Stimulated activated naive CD8-positive, alpha-beta T cell treated with anti-CD3 and anti-CD28 coated beads, Interleukin-15, Interleukin-2, amounts not matched to agents 100 ng/mL and 50 ng/mL, for 24 hours (primary cell): ENCODE measurements around the gene FER.
"Not testable (repeated sequence)": the region's sequence is repeated elsewhere in the genome, so short reads cannot be mapped to it uniquely, and the experiment has no call there.

ENCODE experiments used
- H3K27ac Mint-ChIP-seq: one replicate; pipeline ENCODE4 v1.8.0; 2021; ENCODE audit warnings: mild to moderate bottlenecking, mixed read lengths
- H3K27me3 Mint-ChIP-seq: one replicate; pipeline ENCODE4 v1.8.0; 2021; ENCODE audit warnings: mixed read lengths
- H3K36me3 Mint-ChIP-seq: one replicate; pipeline ENCODE4 v1.8.0; 2021; ENCODE audit warnings: low read depth, mixed read lengths
- H3K4me1 Mint-ChIP-seq: one replicate; pipeline ENCODE4 v1.8.0; 2021; ENCODE audit warnings: low read depth, mixed read lengths
- H3K4me3 Mint-ChIP-seq: one replicate; pipeline ENCODE4 v1.8.0; 2021; ENCODE audit warnings: mild to moderate bottlenecking, mixed read lengths
- H3K9me3 Mint-ChIP-seq: one replicate; pipeline ENCODE4 v1.8.0; 2021; ENCODE audit warnings: mixed read lengths

FER gene

DNA sequence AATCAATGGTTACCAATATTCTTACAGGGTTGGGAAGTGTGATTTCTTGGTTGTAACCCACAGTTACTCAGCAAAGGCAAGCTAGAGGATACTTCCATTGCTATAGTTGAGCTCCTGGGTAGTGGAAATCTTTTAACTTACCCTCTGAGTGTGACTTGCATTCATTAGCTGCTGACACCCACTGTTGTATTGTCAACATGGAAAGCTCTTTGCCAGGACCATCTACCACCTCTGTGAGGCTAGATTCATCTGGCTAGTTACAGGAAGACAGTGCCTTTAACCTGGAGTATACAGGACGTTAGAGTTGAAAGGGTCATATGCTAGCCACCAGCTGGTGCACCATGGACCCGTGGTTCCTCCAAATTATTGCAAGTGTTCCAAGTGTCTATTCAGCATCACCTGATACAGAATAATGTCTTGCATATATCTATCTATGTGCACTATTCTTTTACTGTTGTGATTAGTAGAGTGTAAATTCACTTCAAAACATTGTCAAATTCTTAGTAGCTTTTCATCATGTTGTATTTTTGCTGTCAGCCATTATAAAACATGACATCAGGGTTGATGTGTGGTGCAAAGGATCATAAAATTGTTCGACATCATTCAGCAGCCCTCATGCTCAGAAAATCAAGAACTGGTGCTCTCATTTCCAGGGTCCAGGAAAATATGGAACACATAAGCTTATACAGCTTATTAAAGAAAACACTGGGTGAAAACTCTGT lies 423.1 kb downstream of the FER start:
- Mint-ChIP-seq H3K36me3 (peaks cover 6% of the 10 kb centered on the region), H3K27ac (no peak overlapping the region), H3K9me3 (no peaks in the 10 kb centered on the region), H3K4me1 (no peaks in the 10 kb centered on the region), H3K4me3 (no peak overlapping the region), H3K27me3 (no peaks in the 10 kb centered on the region)

DNA sequence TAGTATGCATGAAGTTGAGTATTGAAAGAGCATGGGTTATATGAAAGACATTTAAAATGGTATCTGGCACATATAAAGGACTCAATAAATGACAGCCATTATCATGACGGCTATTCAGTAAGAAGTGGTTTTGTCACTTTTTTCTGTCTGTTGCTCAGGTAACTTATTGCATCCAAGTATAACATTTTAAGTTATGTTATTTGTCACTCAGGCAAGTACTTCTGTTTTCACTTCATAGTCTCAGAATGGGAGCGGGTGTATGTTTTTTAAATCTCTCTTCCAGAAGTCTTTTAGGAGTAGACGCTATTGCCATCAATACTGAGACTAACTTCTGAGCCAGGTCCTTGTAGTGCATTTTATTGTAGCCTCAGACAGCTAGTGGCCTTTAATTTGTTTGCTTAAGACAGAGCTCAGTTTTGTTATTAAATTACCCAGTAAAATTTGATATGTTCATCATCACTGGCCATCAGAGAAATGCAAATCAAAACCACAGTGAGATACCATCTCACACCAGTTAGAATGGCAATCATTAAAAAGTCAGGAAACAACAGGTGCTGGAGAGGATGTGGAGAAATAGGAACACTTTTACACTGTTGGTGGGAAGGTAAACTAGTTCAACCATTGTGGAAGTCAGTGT lies 423.9 kb downstream of the FER start:
- not testable (repeated sequence) for H3K27ac Mint-ChIP-seq, H3K9me3 Mint-ChIP-seq, H3K4me1 Mint-ChIP-seq, H3K4me3 Mint-ChIP-seq, H3K27me3 Mint-ChIP-seq, H3K36me3 Mint-ChIP-seq

DNA sequence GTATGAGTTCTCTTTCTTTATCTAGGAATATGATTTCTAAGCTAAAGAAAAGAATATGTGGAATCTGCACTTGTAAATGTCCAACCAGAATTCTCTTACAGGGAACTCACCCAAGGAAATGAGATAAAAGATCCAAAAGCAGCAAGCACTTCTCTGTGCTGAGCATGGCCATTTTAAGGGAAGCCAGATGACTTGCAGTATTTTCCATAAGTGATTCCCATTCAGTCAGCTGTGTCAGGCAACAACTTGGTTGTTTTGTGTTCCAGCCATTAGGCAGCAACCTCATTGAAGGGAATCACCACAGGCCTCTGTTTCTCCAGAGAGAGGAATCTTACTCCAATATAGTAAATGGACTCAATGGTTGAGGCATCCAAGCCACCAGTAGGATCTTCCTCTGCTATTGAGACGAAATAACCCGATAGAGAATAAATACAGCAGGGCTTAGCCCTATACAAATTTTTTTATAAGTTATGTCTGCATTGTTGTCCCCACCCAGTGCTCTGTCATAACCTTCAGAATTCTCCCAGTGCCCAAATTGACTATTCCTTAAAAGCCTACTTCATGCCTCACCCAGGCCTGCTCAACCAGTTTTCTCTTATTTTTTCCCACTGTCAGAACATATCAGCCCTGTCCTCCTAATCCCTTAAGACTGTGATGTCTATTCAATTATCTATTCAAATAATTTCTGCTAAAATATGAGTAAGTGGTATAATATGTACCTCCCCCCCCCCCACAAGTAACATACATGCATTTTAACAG lies 425.5 kb downstream of the FER start:
- Mint-ChIP-seq H3K4me1 (no peaks in the 10 kb centered on the region), H3K27me3 (no peaks in the 10 kb centered on the region), H3K4me3 (no peak overlapping the region)

DNA sequence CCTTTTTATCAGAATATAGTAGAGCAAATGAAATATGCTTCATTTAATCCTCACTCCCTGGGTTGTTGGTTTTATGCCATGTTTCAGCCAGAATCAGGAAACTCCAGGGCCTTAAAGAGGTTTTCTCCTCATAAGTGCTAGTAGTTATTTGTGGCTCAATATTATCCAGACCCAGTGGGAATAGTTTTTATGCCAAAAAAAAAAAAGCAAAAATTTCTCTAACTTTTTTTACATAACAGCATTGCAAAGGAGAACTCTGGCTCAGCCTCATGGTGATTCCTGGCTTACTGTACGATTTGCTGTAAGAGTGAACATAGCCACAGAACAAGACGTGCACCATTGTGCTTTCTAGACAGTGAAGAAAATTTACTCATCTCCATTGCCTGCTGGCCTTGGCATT lies 429.5 kb downstream of the FER start:
- Mint-ChIP-seq H3K4me1 (no peaks in the 10 kb centered on the region), H3K4me3 (no peak overlapping the region), H3K36me3 (peaks cover 4% of the 10 kb centered on the region), H3K27me3 (no peaks in the 10 kb centered on the region), H3K9me3 (no peaks in the 10 kb centered on the region), H3K27ac (no peak overlapping the region)

More for the DNA sequence above, 425.5 kb downstream of the FER start:
- Mint-ChIP-seq H3K9me3 (no peaks in the 10 kb centered on the region), H3K36me3 (peaks cover 6% of the 10 kb centered on the region), H3K27ac (no peak overlapping the region)

DNA sequence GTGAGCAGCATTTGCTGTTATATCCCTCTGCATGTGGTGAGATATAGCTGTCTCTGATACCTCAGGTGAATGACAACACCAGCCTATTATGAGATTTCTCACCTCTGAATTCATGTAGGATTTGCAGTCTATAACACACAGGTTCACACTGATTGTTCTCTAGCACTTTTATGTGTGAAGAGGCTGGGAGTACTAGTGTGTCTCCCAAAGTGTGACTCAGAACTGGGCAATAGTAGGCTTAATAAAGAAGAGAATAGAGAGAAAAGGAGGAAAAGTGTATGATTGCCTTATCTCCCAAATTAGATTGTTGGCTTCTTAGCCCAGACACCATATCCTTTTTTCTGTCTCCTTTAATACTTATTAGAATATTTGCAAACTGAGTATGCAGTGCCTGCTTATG lies 430.1 kb downstream of the FER start:
- H3K4me1 Mint-ChIP-seq: no peaks in the 10 kb centered on the region
- H3K4me3 Mint-ChIP-seq: no peak overlapping the region
- no peak overlapping the region for H3K27ac Mint-ChIP-seq
- H3K27me3 Mint-ChIP-seq: no peaks in the 10 kb centered on the region
- H3K36me3 Mint-ChIP-seq: peaks cover 4% of the 10 kb centered on the region
- no peaks in the 10 kb centered on the region for H3K9me3 Mint-ChIP-seq

DNA sequence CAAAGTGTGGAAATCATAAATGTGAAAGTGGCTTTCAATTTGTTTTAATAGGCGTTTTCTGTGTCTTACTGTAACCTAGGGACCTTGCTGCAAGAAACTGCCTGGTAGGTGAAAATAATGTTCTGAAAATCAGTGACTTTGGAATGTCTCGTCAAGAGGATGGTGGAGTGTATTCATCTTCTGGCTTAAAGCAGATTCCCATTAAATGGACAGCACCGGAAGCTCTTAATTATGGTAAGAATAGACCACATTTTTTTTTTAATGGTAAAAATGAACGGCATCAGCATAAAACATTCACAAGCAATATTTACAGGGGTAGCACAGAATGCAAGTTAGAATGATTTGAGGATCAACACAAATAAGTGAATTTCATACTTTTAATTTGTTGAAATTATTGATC lies 433.0 kb downstream of the FER start:
- no peak overlapping the region for H3K4me3 Mint-ChIP-seq
- no peaks in the 10 kb centered on the region for H3K4me1 Mint-ChIP-seq
- peaks cover 4% of the 10 kb centered on the region for H3K36me3 Mint-ChIP-seq
- H3K9me3 Mint-ChIP-seq: no peaks in the 10 kb centered on the region
- no peaks in the 10 kb centered on the region for H3K27me3 Mint-ChIP-seq
- no peak overlapping the region for H3K27ac Mint-ChIP-seq

DNA sequence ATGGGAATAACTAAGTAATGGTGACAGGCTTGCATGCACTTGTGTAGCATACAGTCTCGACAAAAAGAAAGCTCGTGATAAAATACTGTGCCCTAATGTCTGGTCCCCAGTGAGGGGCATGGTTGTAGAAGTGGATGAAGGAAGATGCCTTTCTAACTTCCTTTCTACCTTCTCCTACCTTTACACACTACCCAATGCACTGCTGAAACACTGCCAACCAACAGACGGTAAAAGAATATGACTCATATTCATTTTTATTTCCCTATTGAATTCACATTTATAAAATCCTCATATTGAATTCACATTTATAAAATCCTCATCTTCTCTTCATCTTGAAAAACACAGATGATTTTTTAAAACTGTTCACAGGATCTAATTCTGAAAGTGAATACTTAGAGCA lies 439.1 kb downstream of the FER start:
- Mint-ChIP-seq H3K4me1 (peaks cover 4% of the 10 kb centered on the region), H3K9me3 (no peaks in the 10 kb centered on the region), H3K36me3 (peaks cover 12% of the 10 kb centered on the region), H3K27ac (no peak overlapping the region), H3K27me3 (no peaks in the 10 kb centered on the region), H3K4me3 (no peak overlapping the region)

DNA sequence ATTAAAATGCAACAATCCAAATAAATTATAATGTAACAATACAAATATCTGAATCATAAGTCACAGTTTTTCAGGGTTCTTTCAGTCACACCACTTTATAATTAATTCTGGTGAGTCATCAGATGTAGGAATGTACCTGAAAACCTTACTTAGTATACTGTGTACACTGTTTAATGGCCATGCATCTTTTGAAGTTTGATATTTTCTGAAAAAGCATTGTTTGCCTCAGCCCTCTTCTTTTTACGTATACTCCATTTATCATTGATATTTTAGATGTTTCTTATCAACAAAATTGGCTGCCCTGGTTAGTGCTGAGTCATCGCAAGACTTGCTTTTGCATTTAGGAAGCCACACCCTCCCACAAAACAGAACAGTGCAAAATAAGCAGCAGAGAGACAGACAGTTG lies 443.5 kb downstream of the FER start:
- Mint-ChIP-seq H3K36me3 (peaks cover 6% of the 10 kb centered on the region), H3K9me3 (no peaks in the 10 kb centered on the region), H3K27me3 (no peaks in the 10 kb centered on the region), H3K27ac (no peak overlapping the region), H3K4me3 (no peak overlapping the region), H3K4me1 (peaks cover 4% of the 10 kb centered on the region)

DNA sequence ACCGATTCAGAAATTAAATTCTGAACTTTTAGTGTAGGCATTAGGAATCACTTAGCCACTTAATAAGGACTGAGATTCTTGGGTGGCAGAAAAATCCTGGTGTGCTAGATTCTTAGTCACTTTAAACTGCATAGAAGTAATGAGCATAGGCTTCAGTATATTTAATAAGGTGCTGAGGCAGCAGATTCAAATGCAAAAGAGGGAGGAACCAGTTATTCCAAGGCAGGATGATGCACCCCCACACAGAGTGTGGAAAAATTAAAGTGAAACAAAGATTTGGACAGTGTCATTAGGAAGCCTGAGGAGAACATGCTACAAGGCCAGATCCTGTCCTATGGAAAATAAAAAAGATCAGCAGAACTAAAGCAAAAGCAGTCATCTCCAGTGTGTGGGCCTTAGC lies 444.3 kb downstream of the FER start:
- Mint-ChIP-seq H3K27ac (no peak overlapping the region), H3K9me3 (no peaks in the 10 kb centered on the region), H3K27me3 (no peaks in the 10 kb centered on the region), H3K4me1 (peaks cover 4% of the 10 kb centered on the region), H3K4me3 (no peak overlapping the region), H3K36me3 (no peaks in the 10 kb centered on the region)

DNA sequence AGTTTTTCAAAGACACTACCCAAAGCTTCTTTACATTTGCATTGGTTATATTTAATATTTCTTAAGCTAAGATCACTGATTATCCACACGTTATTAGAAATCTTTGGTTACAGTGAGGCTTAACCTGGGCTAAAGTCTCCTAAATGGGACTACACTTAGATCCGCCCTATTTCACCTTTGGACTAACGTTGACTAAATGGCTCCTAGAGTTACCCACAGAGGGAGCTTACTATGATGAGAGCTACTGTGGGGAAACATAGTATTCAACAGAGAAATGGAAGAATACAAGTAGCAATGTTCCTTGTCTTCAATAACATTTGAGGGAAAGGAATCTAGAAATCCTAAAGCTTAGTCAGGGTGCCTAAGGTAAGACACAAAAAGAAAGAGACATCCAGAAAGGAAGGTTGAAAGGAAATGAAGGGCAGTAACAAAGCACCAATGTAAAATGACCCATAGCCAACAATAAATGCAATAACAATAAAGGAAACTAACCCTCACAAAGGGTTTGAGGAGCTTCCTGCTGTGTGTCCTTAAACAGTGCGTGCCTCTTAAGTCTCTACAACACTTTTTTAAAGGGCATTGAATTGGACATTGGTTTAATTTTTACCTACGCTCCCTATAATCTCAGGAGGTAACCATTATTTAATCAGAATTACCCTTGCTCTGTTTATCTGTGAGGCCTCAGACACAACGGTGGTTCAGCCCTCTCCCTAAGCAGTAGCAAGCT lies 445.0 kb downstream of the FER start:
- no peak overlapping the region for H3K27ac Mint-ChIP-seq
- H3K27me3 Mint-ChIP-seq: no peaks in the 10 kb centered on the region
- H3K4me3 Mint-ChIP-seq: no peak overlapping the region
- H3K9me3 Mint-ChIP-seq: no peaks in the 10 kb centered on the region
- no peaks in the 10 kb centered on the region for H3K36me3 Mint-ChIP-seq
- H3K4me1 Mint-ChIP-seq: peaks cover 4% of the 10 kb centered on the region

DNA sequence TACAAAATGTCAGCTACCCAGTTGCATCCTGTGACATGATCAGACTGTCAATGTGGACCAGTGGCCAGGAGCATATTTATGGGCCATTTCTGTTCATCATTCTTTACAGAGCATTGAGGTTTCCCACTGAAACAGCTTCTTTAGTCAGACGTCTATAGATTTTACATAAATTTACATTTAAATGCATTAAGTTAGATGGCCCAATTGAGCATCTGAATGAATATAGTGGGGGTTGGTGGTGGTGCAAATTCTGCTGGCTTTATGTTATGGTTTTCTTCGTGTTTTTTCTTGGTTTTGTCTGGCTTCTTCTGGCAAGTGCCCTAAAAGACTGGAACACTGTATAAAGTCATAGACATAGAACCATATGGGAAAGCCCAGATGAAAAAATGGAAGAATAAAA lies 448.0 kb downstream of the FER start:
- Mint-ChIP-seq H3K4me3 (no peak overlapping the region), H3K36me3 (no peaks in the 10 kb centered on the region), H3K9me3 (no peaks in the 10 kb centered on the region), H3K4me1 (peaks cover 4% of the 10 kb centered on the region), H3K27me3 (peaks cover 3% of the 10 kb centered on the region), H3K27ac (no peak overlapping the region)

DNA sequence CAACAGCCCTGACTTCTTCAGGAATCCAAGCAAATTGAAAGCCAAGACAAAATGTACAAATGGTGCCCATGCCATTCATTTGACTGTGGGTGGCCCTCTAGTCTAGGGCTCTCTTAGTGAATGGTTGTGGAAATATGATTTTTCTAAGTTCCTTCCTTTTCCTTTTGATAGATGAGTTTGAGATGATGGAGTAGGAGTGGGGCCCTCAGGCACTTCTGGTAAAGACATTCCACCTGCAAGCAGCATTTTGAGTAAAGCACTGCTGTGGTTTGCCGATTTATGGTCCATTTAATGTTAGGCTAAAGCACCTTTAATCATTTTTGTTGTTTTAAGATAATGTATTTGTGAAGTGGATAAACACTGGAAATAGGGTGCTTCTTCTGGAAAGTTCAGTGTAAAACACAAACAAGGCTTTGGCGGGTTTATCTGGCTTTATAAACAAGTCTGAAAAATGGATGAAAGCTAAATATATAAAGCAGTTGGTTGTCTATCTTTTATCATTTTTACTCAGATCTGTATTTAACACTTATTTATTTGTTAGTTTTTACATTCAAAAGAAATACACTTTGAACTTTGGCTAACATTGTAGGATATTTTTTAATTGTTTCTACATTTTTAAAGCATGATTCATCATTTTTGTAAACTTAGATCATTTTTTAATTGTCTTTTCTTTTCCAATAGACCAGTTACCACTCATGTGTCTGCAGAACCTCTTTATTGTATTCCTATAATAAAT lies 448.6 kb downstream of the FER start:
- H3K27ac Mint-ChIP-seq: no peak overlapping the region
- peaks cover 7% of the 10 kb centered on the region for H3K27me3 Mint-ChIP-seq
- H3K4me1 Mint-ChIP-seq: peaks cover 2% of the 10 kb centered on the region
- no peaks in the 10 kb centered on the region for H3K9me3 Mint-ChIP-seq
- no peaks in the 10 kb centered on the region for H3K36me3 Mint-ChIP-seq
- H3K4me3 Mint-ChIP-seq: no peak overlapping the region

DNA sequence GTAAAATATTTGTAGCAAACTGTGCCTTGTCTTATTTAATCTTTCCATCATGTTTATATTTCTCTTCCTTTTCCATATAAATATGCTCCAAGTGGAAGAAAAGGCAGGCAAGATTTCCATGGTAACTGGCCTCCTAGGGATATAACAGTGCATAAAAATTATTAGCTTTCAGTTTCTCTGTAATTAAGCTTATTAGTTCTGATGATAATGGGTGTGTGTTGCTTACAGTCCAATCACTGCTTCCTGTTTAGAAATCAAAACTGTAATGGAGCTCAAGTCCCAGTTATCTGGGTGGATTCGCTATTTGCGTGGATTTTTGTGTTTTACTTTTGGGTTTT lies 449.1 kb downstream of the FER start:
- H3K9me3 Mint-ChIP-seq: no peaks in the 10 kb centered on the region
- no peaks in the 10 kb centered on the region for H3K4me1 Mint-ChIP-seq
- peaks cover 7% of the 10 kb centered on the region for H3K27me3 Mint-ChIP-seq
- no peak overlapping the region for H3K27ac Mint-ChIP-seq
- no peaks in the 10 kb centered on the region for H3K36me3 Mint-ChIP-seq
- no peak overlapping the region for H3K4me3 Mint-ChIP-seq

DNA sequence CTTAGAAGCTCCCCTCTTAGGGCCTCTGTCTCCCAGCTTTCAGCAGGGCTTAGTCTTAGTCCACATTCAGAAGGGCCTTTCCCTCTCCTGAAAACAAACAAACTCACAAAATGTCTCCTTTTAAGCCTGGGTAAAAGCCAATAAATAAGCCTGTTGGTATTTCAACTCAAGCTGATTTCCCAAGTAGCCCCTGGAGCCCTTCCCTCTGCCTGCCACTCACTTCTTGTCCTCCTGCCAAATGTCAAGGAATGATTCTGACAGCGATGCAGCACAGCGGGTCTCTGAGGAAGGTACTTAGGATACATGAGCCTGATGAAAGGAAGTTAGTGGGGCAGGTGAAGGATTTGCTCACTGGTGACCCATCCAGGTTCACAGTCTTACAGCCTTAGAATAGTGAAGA lies 451.6 kb downstream of the FER start:
- Mint-ChIP-seq H3K36me3 (no peaks in the 10 kb centered on the region), H3K4me3 (no peak overlapping the region), H3K9me3 (no peaks in the 10 kb centered on the region), H3K27me3 (peaks cover 7% of the 10 kb centered on the region), H3K27ac (no peak overlapping the region), H3K4me1 (no peaks in the 10 kb centered on the region)
